ENCODE results near the gene XXYLT1. TPM values are rescaled to one million over a fixed set of nuclear protein-coding genes. Genes with fewer than 3 reads are reported as not detected.
"Not testable (repeated sequence)": the region's sequence is repeated elsewhere in the genome, so short reads cannot be mapped to it uniquely, and the experiment has no call there.

The XXYLT1 gene
- total RNA-seq, 1 donor from 2014 or later, result 2.7 TPM

GRCh38 chr3:195239121-195239520 lies 31.8 kb downstream of the XXYLT1 start:
- DNase-seq (ENCODE audit: missing footprints) (no peak), ATAC-seq (no peak)
- intact Hi-C loops (cut with DNase I), result no loop called here

GRCh38 chr3:195238586-195239118 lies 32.3 kb downstream of the XXYLT1 start:
- intact Hi-C loops (cut with DNase I), result no loop called here
- DNase-seq (ENCODE audit: missing footprints) (no peak), ATAC-seq (peak; percentile 85)

- no peak for DNase-seq (ENCODE audit: missing footprints)
- no peak for ATAC-seq
- intact Hi-C loops (cut with DNase I), result no loop called here
These were observed 32.8 kb downstream of the XXYLT1 start for GRCh38 chr3:195238081-195238571.

- DNase-seq (ENCODE audit: missing footprints), result no peak
- intact Hi-C loops (cut with DNase I), result no loop called here
- ATAC-seq, result no peak
These were observed 34.0 kb downstream of the XXYLT1 start for GRCh38 chr3:195236801-195237570.

- DNase-seq (ENCODE audit: missing footprints) (no peak), ATAC-seq (no peak)
- intact Hi-C loops (cut with DNase I), result no loop called here
These were observed 34.7 kb downstream of the XXYLT1 start for GRCh38 chr3:195236076-195236798.

GRCh38 chr3:195230244-195230643 lies 40.7 kb downstream of the XXYLT1 start:
- no peak for DNase-seq (ENCODE audit: missing footprints)
- ATAC-seq, result no peak
- intact Hi-C loops (cut with DNase I), result no loop called here

- intact Hi-C loops (cut with DNase I); ATAC-seq; DNase-seq (ENCODE audit: missing footprints): not testable (repeated sequence)
These were observed 42.1 kb downstream of the XXYLT1 start for GRCh38 chr3:195228886-195229285.

- intact Hi-C loops (cut with DNase I), result no loop called here
- no peak for DNase-seq (ENCODE audit: missing footprints)
- ATAC-seq, result no peak
These were observed 43.1 kb downstream of the XXYLT1 start for GRCh38 chr3:195227871-195228270.

GRCh38 chr3:195226900-195227447 lies 44.0 kb downstream of the XXYLT1 start:
- DNase-seq (ENCODE audit: missing footprints), result no peak
- ATAC-seq, result no peak
- intact Hi-C loops (cut with DNase I), result no loop called here

GRCh38 chr3:195226445-195226844 lies 44.5 kb downstream of the XXYLT1 start:
- ATAC-seq (no peak), DNase-seq (ENCODE audit: missing footprints) (no peak)
- intact Hi-C loops (cut with DNase I), result no loop called here

GRCh38 chr3:195224980-195225580 lies 45.9 kb downstream of the XXYLT1 start:
- intact Hi-C loops (cut with DNase I), result no loop called here
- ATAC-seq (no peak), DNase-seq (ENCODE audit: missing footprints) (no peak)

- intact Hi-C loops (cut with DNase I), result no loop called here
- no peak for DNase-seq (ENCODE audit: missing footprints)
- no peak for ATAC-seq
These were observed 46.6 kb downstream of the XXYLT1 start for GRCh38 chr3:195224156-195224979.

GRCh38 chr3:195221876-195222617 lies 48.9 kb downstream of the XXYLT1 start:
- intact Hi-C loops (cut with DNase I), result no loop called here
- no peak for ATAC-seq
- DNase-seq (ENCODE audit: missing footprints), result no peak

- DNase-seq (ENCODE audit: missing footprints) (no peak), ATAC-seq (peak; percentile 72)
- intact Hi-C loops (cut with DNase I), result no loop called here
These were observed 49.7 kb downstream of the XXYLT1 start for GRCh38 chr3:195221015-195221853.

- ATAC-seq (no peak), DNase-seq (ENCODE audit: missing footprints) (no peak)
- intact Hi-C loops (cut with DNase I), result no loop called here
These were observed 51.4 kb downstream of the XXYLT1 start for GRCh38 chr3:195219351-195220230.

- DNase-seq (ENCODE audit: missing footprints); ATAC-seq; intact Hi-C loops (cut with DNase I): not testable (repeated sequence)
These were observed 52.6 kb downstream of the XXYLT1 start for GRCh38 chr3:195218331-195218730.
